SK-N-MC (cell line): ENCODE measurements around the gene RALGAPA2.

Experiments used
- DNase-seq: peaks from one replicate; pipeline ENCODE4 v3.0.0-alpha.2; 2011; ENCODE audit warnings: low read depth, low spot score
- H3K27ac ChIP-seq: fragments of 200-600 bp; sonication (generic); 2 replicates; pipeline ENCODE4 v1.5.1; 2016; ENCODE audit warnings: mixed run types
- H3K36me3 ChIP-seq: fragments of 200-600 bp; sonication (generic); 2 replicates; pipeline ENCODE4 v1.6.1; 2017; ENCODE audit warnings: antibody characterized with exemption, low read length, mixed read lengths; ENCODE audit not compliant: insufficient read depth
- H3K4me3 ChIP-seq: fragments of 200-600 bp; sonication (generic); 2 replicates; pipeline ENCODE4 v1.5.1; 2016
- H3K9ac ChIP-seq: fragments of 200-600 bp; sonication (generic); 2 replicates; pipeline ENCODE4 v1.8.0; 2017; ENCODE audit warnings: mixed run types, mixed read lengths; ENCODE audit not compliant: insufficient read length
- H3K9me3 ChIP-seq: fragments of 200-600 bp; sonication (generic); 2 replicates; pipeline ENCODE4 v1.6.1; 2017; ENCODE audit warnings: low read depth, mild to moderate bottlenecking, antibody characterized with exemption, low read length, moderate library complexity, mixed read lengths
- EZH2 ChIP-seq: fragments of 200-600 bp; sonication (generic); IDR thresholded peaks from one replicate; pipeline ENCODE4 v1.6.1; 2017; ENCODE audit warnings: antibody characterized with exemption
- FOXP2 ChIP-seq: optimal IDR thresholded peaks from 2 replicates; pipeline ENCODE3; 2011; ENCODE audit warnings: mild to moderate bottlenecking, moderate library complexity; ENCODE audit not compliant: insufficient read depth; ENCODE audit errors: extremely low read length, control extremely low read depth
- POLR2AphosphoS5 ChIP-seq: IDR thresholded peaks from 2 replicates; pipeline ENCODE4 v1.6.1; 2012; ENCODE audit warnings: mild to moderate bottlenecking, low read depth, low read length, borderline replicate concordance

The RALGAPA2 gene

GRCh38 chr20:20732641-20733040 lies 20.2 kb upstream of the RALGAPA2 start:
- Histone ChIP-seq H3K36me3 (no peaks in the 10 kb centered on the region), H3K9me3 (no peaks in the 10 kb centered on the region), H3K27ac (no peak overlapping the region), H3K9ac (no peak overlapping the region), H3K4me3 (no peak overlapping the region)
- TF ChIP-seq FOXP2 = no peak
- TF ChIP-seq EZH2 = no peak
- no peak for TF ChIP-seq POLR2AphosphoS5
- no peak for DNase-seq

GRCh38 chr20:20731945-20732296 lies 19.5 kb upstream of the RALGAPA2 start:
- Histone ChIP-seq H3K4me3 (no peak overlapping the region), H3K27ac (no peak overlapping the region), H3K36me3 (no peaks in the 10 kb centered on the region), H3K9ac (no peak overlapping the region), H3K9me3 (no peaks in the 10 kb centered on the region)
- TF ChIP-seq FOXP2 (no peak), POLR2AphosphoS5 (no peak), EZH2 (no peak)
- no peak for DNase-seq

GRCh38 chr20:20731000-20731944 lies 18.8 kb upstream of the RALGAPA2 start:
- Histone ChIP-seq H3K36me3 (no peaks in the 10 kb centered on the region), H3K9ac (no peak overlapping the region), H3K4me3 (no peak overlapping the region), H3K27ac (no peak overlapping the region), H3K9me3 (no peaks in the 10 kb centered on the region)
- TF ChIP-seq FOXP2 (no peak), POLR2AphosphoS5 (no peak), EZH2 (no peak)
- no peak for DNase-seq

- Histone ChIP-seq H3K9ac (no peak overlapping the region), H3K27ac (no peak overlapping the region), H3K9me3 (no peaks in the 10 kb centered on the region), H3K4me3 (no peak overlapping the region), H3K36me3 (no peaks in the 10 kb centered on the region)
- TF ChIP-seq EZH2 = no peak
- TF ChIP-seq POLR2AphosphoS5 = no peak
- no peak for TF ChIP-seq FOXP2
- no peak for DNase-seq
Observed at GRCh38 chr20:20729563-20729962, 17.1 kb upstream of the RALGAPA2 start.

- no peak for DNase-seq
- no peaks in the 10 kb centered on the region for H3K36me3 ChIP-seq
- H3K9ac ChIP-seq = no peak overlapping the region
- H3K27ac ChIP-seq = no peak overlapping the region
- no peaks in the 10 kb centered on the region for H3K9me3 ChIP-seq
- TF ChIP-seq POLR2AphosphoS5 (no peak), EZH2 (no peak), FOXP2 (no peak)
- H3K4me3 ChIP-seq = no peak overlapping the region
Observed at GRCh38 chr20:20721489-20721888, 9.0 kb upstream of the RALGAPA2 start.

- no peak for TF ChIP-seq EZH2
- no peak for TF ChIP-seq FOXP2
- TF ChIP-seq POLR2AphosphoS5 = no peak
Observed at GRCh38 chr20:20720158-20720557, 7.7 kb upstream of the RALGAPA2 start.

GRCh38 chr20:20719411-20719810 lies 7.0 kb upstream of the RALGAPA2 start:
- no peaks in the 10 kb centered on the region for H3K36me3 ChIP-seq
- DNase-seq = no peak
- H3K27ac ChIP-seq = no peak overlapping the region
- no peak overlapping the region for H3K9ac ChIP-seq
- no peaks in the 10 kb centered on the region for H3K9me3 ChIP-seq
- no peak overlapping the region for H3K4me3 ChIP-seq
- TF ChIP-seq POLR2AphosphoS5 = no peak
- TF ChIP-seq FOXP2 = no peak

More at GRCh38 chr20:20720158-20720557, 7.7 kb upstream of the RALGAPA2 start:
- Histone ChIP-seq H3K9ac (no peak overlapping the region), H3K27ac (no peak overlapping the region), H3K36me3 (no peaks in the 10 kb centered on the region), H3K9me3 (no peaks in the 10 kb centered on the region), H3K4me3 (no peak overlapping the region)
- DNase-seq = no peak

GRCh38 chr20:20713244-20713765 lies 861 bp upstream of the RALGAPA2 start:
- peak overlapping the region; percentile 74 for H3K9ac ChIP-seq
- H3K27ac ChIP-seq = no peak overlapping the region
- H3K36me3 ChIP-seq = no peaks in the 10 kb centered on the region
- TF ChIP-seq POLR2AphosphoS5 (no peak), FOXP2 (no peak), EZH2 (no peak)
- H3K4me3 ChIP-seq = peak overlapping the region; percentile 91
- no peaks in the 10 kb centered on the region for H3K9me3 ChIP-seq
- no peak for DNase-seq
